HG03565 (cell line): Measurements from ENCODE around the gene KASH5.

Experiments
- ATAC-seq: cut with Tn5 transposase; IDR thresholded peaks from one replicate; pipeline ENCODE4 v1.9.1; 2021; ENCODE audit warnings: mild to moderate bottlenecking, moderate library complexity; ENCODE audit not compliant: unreplicated experiment

The KASH5 gene

GRCh38 chr19:49387936-49388372, at the start of gene KASH5:
TSS of gene KASH5 (plus strand) at chr19:49388249. CDS start at chr19:49390884, 2,635 bp downstream.
- no peak for ATAC-seq

GRCh38 chr19:49338691-49339300, 49.3 kb upstream of the KASH5 start:
- ATAC-seq: no peak

GRCh38 chr19:49339301-49340068, 48.6 kb upstream of the KASH5 start:
- ATAC-seq: no peak

- peak; percentile 64 for ATAC-seq
Observed at GRCh38 chr19:49340069-49340864, 47.8 kb upstream of the KASH5 start.

- no peak for ATAC-seq
Observed at GRCh38 chr19:49340865-49341718, 47.0 kb upstream of the KASH5 start.

- no peak for ATAC-seq
Observed at GRCh38 chr19:49342291-49342721, 45.7 kb upstream of the KASH5 start.

- no peak for ATAC-seq
Observed at GRCh38 chr19:49343123-49343522, 44.9 kb upstream of the KASH5 start.

- ATAC-seq: no peak
Observed at GRCh38 chr19:49344505-49345423, 43.3 kb upstream of the KASH5 start.

GRCh38 chr19:49347191-49347590, 40.9 kb upstream of the KASH5 start:
- ATAC-seq: no peak

GRCh38 chr19:49347835-49348234, 40.2 kb upstream of the KASH5 start:
- ATAC-seq: no peak

GRCh38 chr19:49348305-49349189, 39.5 kb upstream of the KASH5 start:
- ATAC-seq: no peak

GRCh38 chr19:49349567-49349966, 38.5 kb upstream of the KASH5 start:
- no peak for ATAC-seq

- no peak for ATAC-seq
Observed at GRCh38 chr19:49355909-49356353, 32.1 kb upstream of the KASH5 start.

GRCh38 chr19:49356382-49356781, 31.7 kb upstream of the KASH5 start:
- ATAC-seq: no peak

GRCh38 chr19:49357186-49357585, 30.9 kb upstream of the KASH5 start:
- no peak for ATAC-seq

GRCh38 chr19:49359851-49360820, 27.9 kb upstream of the KASH5 start:
- ATAC-seq: no peak

GRCh38 chr19:49361438-49362047, 26.5 kb upstream of the KASH5 start:
- no peak for ATAC-seq
